ENCODE data around the gene CD226. TPM values are rescaled to one million over a fixed set of nuclear protein-coding genes. Genes with fewer than 3 reads are reported as not detected.

The CD226 gene
- 5.8 TPM for total RNA-seq
- long read RNA-seq, partial matches to known transcripts = 0 of 1 reads
- long read RNA-seq, other reads (novel, unspliced or antisense) = 0 of 1 reads

DNA sequence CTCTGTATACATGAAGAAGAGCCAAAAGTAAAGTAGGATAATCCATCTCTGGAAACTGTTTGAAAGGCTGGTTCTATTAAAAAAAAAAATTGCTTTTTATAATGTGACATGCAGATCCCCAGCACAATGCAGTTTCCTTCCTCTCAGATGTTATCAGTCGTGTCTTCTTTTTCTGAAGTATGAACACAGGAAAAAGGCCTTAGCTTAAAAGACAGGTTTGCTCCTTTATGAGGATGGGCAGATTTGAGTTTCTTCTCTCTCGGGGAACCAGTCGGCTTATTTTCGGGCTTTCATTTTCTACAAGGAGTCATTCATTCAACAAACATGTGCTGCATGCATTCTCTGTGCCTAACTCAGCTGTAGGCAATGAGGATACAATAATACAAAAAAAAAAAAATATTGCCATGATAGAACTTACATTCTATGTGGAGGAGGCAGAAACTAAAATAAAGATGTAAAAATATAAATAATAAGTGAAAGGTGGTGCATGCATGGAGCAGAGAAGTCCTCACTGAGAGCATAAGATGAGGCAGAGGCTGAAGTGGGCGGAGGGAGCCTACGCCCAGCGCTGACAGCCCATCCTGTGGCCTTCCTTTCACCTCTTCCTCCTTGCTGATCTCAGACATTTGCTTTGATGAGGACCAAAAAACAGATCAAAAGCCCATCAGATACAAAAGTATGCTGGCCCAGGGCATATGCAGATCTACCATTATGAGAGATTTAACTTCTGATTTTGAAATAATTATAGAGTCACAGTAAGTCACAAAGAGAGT is at the start of gene CD226:
Gene CD226 (minus strand): TSS at position 513 of the 773 bp plus-strand sequence. CDS start 467 bp downstream, at position 46.
- no peaks in the 10 kb centered on the region for H3K27me3 ChIP-seq
- H3K36me3 ChIP-seq = no peaks in the 10 kb centered on the region
- ATAC-seq (peak; percentile 54), DNase-seq (no peak)
- peak within 1 kb of the TSS; percentile 32 for H3K27ac ChIP-seq
- peak within 1 kb of the TSS; percentile 25 for H3K4me3 ChIP-seq
- intact Hi-C loops (cut with DNase I) = no loop called here
- H3K9me3 ChIP-seq = no peaks in the 10 kb centered on the region
- TF ChIP-seq, protein P1, sequence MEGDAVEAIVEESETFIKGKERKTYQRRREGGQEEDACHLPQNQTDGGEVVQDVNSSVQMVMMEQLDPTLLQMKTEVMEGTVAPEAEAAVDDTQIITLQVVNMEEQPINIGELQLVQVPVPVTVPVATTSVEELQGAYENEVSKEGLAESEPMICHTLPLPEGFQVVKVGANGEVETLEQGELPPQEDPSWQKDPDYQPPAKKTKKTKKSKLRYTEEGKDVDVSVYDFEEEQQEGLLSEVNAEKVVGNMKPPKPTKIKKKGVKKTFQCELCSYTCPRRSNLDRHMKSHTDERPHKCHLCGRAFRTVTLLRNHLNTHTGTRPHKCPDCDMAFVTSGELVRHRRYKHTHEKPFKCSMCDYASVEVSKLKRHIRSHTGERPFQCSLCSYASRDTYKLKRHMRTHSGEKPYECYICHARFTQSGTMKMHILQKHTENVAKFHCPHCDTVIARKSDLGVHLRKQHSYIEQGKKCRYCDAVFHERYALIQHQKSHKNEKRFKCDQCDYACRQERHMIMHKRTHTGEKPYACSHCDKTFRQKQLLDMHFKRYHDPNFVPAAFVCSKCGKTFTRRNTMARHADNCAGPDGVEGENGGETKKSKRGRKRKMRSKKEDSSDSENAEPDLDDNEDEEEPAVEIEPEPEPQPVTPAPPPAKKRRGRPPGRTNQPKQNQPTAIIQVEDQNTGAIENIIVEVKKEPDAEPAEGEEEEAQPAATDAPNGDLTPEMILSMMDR (IDR thresholded peaks at IDR 0.05) = no peak
- H3K4me1 ChIP-seq = peaks cover 11% of the 10 kb centered on the region

DNA sequence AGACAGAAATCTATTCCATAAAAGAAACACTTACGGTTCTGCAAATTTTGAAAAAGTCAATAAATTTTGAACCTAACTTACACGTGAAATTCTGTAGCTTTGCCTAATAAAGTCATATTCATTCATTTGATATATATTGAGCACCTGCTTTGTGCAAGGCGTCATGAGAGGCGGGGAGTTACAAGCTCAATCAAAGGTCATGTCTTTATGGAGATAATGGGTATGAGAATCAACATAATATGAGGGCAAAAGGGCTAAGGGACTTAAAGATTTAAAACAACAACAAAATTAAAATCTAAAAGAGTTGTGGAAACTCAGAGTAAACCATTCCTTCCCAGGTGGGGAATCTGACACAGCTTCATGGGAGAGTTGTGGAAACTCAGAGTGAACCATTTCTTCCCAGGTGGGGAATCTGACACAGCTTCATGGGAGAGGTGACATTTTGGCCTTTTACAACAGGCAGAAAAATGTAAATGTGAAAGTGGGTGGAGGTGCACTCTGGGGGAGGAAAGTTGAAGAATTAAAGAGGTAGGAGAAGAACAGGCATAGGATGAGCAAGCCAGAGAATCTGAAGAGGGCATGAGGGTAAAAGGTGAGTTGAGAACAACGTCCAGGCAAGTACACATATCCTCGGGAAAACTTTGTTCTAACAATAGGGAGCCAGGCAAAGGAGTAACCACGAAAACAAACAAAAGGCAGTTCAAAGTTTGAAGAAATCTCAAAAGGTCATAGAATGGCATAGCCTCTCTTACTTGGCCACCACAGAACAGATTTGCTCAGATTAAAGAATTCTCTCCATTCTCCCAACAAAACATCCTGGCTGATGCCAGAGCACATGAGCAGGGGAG is 49.5 kb upstream of the CD226 start:
- Histone ChIP-seq H3K9me3 (no peaks in the 10 kb centered on the region), H3K4me1 (no peaks in the 10 kb centered on the region), H3K36me3 (no peaks in the 10 kb centered on the region), H3K27ac (no peak overlapping the region), H3K4me3 (no peak overlapping the region), H3K27me3 (no peaks in the 10 kb centered on the region)
- TF ChIP-seq, protein P1 (IDR thresholded peaks at IDR 0.05) = no peak
- DNase-seq = no peak
- no peak for ATAC-seq
- intact Hi-C loops (cut with DNase I) = no loop called here

DNA sequence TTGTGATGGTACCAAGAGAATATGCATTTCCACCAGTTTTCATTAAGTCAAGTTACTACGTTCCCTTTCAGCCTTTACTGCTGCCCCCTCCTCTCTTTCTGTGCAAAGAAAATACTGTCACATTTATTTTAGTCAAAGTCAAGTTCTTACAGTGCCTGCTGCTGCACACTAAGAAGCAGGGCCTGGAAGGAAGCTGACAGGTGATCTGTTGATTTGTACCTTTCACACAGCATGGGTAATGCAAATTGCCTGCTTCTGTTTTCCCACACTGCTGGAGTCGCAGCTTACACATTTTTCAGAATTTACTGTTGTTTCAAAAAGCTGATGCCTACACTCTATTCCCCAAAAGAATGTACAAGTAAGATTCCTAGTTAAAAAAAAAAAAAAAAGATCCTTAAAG is 48.7 kb upstream of the CD226 start:
- H3K36me3 ChIP-seq = no peaks in the 10 kb centered on the region
- no peak overlapping the region for H3K27ac ChIP-seq
- ATAC-seq (no peak), DNase-seq (no peak)
- H3K9me3 ChIP-seq = no peaks in the 10 kb centered on the region
- H3K4me3 ChIP-seq = no peak overlapping the region
- intact Hi-C loops (cut with DNase I) = no loop called here
- no peaks in the 10 kb centered on the region for H3K27me3 ChIP-seq
- TF ChIP-seq, protein P1 (IDR thresholded peaks at IDR 0.05) = no peak
- no peaks in the 10 kb centered on the region for H3K4me1 ChIP-seq

DNA sequence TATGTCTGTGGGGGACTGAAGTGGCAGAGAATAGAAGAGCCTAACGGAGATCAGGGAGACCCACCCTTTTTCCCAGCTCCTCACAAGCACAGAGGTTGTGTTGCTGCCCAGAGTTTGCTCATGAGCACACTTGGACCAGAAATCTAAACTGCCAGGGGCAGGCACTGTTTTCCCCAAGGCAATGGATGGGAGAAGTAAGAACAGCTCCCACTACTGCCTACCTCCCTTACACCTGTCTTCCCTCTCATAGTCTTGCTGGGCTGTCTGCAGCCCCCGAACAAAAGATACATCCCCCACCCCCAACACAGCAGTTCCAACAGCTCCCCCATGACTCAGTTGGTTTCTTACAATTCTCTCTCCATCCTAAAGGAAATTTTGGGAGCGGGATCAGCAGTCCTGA is 48.1 kb upstream of the CD226 start:
- no peaks in the 10 kb centered on the region for H3K36me3 ChIP-seq
- ATAC-seq = no peak
- no peak overlapping the region for H3K27ac ChIP-seq
- H3K4me3 ChIP-seq = no peak overlapping the region
- intact Hi-C loops (cut with DNase I) = no loop called here
- no peaks in the 10 kb centered on the region for H3K27me3 ChIP-seq
- TF ChIP-seq, protein P1 (IDR thresholded peaks at IDR 0.05) = no peak
- no peaks in the 10 kb centered on the region for H3K9me3 ChIP-seq
- DNase-seq = no peak
- H3K4me1 ChIP-seq = no peaks in the 10 kb centered on the region

DNA sequence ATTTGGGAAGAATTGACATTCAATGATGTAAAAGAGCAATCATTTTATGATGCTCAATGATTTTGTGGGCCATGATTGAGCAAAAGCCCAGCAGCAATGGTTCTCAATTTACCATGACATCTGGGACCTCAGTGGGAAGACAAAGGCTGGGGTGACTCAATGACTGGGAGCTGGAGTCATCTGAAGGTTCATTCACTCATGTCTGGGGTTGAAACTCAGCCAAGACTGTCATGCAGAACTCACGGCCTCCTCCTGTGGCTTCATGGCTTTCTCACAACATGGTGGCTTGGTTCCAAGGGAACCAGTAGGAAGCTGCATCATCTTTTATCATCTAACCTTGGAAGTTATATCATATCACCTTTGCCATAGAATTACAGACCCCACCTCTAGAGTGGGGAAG is 45.1 kb upstream of the CD226 start:
- Histone ChIP-seq H3K4me3 (no peak overlapping the region), H3K27me3 (no peaks in the 10 kb centered on the region), H3K27ac (no peak overlapping the region), H3K36me3 (no peaks in the 10 kb centered on the region), H3K4me1 (no peaks in the 10 kb centered on the region), H3K9me3 (peaks cover 4% of the 10 kb centered on the region)
- intact Hi-C loops (cut with DNase I) = no loop called here
- DNase-seq (no peak), ATAC-seq (no peak)
- TF ChIP-seq, protein P1 (IDR thresholded peaks at IDR 0.05) = no peak

Measured in upper lobe of right lung (tissue), 1 donor.